DMS 273 (cell line): Measurements from ENCODE around the gene DPM1.

Experiments
- DNase-seq: peaks from one replicate; lab custom pipeline; 2025; ENCODE audit not compliant: unreplicated experiment; lab: John Stamatoyannopoulos, UW

DPM1 gene

DNA sequence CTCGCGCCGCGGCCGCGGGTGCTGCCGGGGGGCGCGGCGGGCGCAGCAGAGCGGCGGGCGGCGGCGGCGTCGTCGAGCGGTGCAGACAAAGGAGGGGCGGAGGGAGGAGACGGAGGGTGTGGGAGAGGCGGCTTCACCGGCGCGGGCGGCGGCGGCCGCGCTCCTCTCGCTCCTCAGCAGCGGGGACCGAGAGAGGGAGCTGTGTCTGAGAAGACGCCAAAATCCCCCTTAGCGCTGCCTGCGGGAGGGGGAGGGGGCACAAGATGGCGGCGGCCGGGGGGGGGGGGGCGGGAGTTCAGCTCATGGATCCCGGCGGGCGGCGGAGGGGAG, 27.4 kb downstream of the DPM1 start:
- DNase-seq: no peak

DNA sequence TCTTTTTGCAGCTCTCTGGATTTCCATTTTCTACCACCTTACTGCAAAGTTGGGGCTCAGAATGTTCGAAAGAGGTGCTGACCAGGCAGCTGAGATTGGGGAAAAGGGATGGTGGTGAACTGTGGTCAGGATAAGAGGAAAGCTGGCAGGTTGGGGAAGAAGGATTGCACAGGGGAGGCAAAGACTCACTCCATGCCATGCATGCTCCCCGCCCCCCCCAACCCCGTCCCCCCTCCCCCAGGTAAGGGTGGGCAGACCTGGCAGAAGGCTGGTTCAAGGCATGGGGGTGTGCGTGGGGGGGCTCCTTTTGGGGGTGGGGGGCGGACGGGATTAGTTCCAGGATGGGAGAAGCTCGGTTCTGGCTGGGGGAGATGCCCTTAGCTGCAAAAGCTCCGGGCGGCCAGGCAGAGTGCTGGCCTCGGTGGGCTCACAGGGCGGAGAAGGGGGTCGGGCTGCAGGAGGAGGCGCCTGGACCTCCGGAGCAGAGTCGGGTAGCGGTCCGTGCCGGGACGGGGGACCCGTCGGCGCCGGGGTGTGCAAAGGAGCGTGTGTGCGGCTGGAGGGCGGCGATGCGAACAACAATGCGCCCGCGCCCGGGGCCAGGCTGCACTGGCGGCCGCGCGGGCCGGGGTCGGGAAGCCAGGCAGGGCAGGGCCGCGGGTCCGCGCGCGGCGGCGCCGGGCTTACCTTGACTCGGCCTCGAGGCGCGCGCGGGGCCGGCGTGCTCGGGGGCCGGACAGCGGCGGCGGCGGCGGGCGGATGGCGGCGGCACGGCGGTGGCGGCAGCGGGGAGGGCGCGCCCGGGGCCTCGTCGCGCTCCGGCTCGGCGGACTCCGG, 28.0 kb downstream of the DPM1 start:
- peak; percentile 66 for DNase-seq

GRCh38 chr20:50929299-50930138, 28.8 kb downstream of the DPM1 start:
- DNase-seq: peak; percentile 98

DNA sequence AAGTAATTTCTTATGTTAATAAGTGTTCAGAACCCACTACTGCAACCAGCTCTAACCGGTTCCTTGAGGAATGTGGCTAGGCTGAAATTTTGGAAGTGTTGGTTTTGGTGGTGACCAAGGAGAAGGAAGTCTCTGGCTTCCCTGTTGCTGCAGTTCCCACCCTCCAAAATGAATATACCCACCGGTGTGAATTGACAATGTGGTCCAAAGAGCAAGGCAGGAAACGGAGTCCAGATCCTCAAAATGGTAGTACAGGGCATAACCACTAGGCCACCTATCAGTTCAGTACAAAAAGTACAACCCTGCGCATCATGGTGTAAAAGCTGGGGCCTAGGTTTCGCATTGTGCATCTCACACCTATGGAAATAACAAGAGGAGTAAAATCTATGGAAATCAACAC, 29.9 kb downstream of the DPM1 start:
- DNase-seq: peak; percentile 7

DNA sequence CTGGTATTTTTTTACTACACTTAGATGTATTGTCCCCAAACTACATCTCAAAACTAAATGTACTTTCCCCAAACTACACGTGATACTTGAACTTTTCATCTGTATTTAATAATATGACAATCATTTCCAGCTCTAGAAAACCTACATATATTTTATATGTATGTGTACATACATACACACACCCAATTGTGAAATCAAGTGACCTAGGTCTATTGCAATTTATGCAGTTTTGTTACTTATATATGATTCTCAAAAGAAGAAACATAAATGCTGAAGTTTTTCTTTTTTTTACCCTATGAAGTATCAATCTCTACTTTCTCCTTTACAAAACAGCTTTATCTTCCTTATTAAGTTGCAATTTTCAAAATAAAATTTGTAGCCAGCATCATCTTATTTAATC, 31.8 kb downstream of the DPM1 start:
- DNase-seq: no peak

DNA sequence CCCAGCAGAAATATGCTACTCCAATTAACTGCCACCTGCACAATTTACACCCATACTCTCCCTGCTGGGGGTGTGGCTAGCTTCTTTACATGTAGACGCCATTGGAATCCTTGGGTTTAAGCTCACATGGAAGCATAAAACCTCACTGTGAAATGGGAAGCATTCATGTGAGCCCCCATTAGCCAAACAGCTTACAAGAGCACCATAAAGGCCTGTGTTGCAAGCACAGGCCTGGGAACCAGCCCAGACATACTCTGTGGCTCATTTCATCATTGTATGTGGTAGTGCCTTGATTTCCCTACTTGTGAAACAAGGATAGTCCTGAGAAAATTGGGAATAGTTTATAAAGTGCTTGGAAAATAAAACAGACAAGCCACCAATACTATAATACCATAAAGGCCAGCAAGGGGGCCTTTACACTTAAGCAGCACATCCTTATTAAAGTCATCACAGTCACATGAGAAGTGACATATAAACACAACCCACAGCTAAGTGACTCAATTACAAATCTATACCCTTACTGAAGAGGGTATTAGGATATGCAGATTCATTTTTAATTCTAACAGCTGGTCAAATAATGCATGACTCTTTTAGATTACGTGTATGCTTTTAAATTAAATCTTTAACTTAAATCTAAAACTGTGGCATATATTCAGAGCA, 33.9 kb downstream of the DPM1 start:
- DNase-seq: no peak

- DNase-seq: no peak
Measured at GRCh38 chr20:50921803-50922501, 36.4 kb downstream of the DPM1 start.

DNA sequence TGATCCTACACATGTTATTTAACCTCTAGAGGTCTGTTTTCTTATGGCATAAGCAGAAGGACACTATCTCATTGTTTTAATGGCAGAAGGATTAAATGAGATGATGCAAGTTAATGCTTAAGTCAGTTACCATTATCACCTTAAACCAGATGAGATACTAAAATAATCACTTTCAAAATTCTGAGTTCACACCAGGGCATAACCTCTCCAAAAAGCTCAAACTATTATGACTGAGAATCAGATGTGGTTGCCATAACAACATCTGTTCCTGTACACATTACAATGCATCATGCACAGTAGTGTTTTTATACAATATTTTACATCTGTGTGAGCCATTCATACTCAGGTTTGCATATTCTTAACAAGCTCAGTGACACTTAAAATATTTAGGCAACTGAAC, 37.3 kb downstream of the DPM1 start:
- peak; percentile 32 for DNase-seq

DNA sequence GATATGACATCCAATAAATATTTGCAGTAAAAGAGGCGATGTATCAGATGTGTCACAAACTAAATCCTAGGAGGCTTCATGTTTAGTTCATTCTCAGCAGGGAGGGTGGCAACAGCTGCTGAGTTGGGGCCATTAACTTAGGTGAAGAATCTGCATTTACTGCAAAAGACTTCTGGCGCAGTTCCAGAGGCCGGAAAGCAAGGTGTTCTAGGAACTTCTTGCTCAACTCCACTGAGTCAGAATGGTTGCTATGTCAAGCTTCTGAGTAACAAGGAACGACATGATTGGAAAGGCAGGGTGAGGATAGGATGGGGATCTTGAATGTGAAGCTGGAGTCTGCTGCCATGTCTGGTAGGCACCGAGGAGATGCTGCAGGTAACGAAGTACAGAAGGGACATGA, 38.8 kb downstream of the DPM1 start:
- DNase-seq: peak; percentile 57

GRCh38 chr20:50918403-50918802, 39.9 kb downstream of the DPM1 start:
- DNase-seq: peak; percentile 32

GRCh38 chr20:50916934-50917333, 41.4 kb downstream of the DPM1 start:
- no peak for DNase-seq

- DNase-seq: peak; percentile 50
Measured at GRCh38 chr20:50916257-50916656, 42.1 kb downstream of the DPM1 start.

DNA sequence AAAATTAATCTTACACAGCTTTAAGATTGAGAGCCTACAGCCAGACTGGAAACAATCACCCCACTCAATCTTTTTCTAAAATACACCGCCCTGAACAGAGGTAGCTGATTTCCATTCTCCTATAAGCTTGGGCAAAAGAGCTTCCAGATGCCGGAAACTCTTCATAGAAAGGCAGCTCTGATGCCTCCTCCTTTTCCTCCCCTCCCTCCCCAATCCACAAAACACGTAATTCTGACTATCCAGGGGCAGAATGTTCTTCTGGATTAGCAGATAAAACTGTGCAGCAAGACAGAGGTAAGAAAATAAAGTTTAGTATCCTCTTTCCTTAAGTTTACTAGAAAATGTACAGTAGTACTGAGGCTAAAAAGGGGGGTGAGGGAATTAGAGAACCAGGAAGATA, 42.9 kb downstream of the DPM1 start:
- DNase-seq: no peak

GRCh38 chr20:50913690-50914375, 44.5 kb downstream of the DPM1 start:
- DNase-seq: peak; percentile 78

DNA sequence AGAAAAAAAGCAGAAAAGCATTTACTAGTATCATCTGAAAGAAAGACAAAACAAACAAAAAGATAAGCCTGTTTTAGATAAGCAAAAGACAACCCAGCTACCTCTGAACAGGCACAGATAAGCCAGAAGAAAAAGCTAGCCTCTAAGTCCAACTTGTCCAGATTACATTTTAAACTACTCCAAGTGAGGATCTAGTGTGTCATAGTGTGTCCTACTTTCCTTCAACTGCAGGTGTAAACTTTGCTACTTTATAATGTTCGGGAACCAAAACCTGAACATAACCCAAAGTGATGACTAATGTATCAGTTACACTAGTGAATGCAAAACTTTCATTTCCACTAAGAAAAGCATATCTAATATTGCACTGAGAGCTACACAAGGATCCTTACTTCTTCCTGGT, 46.6 kb downstream of the DPM1 start:
- no peak for DNase-seq

DNA sequence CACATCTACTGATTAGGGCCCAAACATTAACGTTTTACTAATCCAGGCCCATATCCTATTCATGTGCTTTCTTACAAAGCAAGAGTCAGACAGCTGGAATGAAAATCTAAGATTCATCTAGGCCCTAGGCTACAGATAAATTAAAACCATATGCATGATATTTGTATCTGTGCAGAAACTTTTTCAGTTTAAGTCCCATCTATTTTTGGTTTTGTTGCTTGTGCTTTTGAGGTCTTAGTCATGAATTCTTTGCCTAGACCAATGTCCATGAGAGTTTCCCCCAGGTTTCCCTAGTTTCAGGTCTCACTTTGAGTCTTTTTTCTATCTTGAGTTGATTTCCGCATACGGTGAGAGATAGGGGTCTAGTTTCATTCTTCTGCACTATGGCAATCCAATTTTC, 47.3 kb downstream of the DPM1 start:
- DNase-seq: no peak

- DNase-seq: no peak
Measured at GRCh38 chr20:50909413-50909812, 48.9 kb downstream of the DPM1 start.

- no peak for DNase-seq
Measured at GRCh38 chr20:50904067-50904570, 54.2 kb downstream of the DPM1 start.

DNA sequence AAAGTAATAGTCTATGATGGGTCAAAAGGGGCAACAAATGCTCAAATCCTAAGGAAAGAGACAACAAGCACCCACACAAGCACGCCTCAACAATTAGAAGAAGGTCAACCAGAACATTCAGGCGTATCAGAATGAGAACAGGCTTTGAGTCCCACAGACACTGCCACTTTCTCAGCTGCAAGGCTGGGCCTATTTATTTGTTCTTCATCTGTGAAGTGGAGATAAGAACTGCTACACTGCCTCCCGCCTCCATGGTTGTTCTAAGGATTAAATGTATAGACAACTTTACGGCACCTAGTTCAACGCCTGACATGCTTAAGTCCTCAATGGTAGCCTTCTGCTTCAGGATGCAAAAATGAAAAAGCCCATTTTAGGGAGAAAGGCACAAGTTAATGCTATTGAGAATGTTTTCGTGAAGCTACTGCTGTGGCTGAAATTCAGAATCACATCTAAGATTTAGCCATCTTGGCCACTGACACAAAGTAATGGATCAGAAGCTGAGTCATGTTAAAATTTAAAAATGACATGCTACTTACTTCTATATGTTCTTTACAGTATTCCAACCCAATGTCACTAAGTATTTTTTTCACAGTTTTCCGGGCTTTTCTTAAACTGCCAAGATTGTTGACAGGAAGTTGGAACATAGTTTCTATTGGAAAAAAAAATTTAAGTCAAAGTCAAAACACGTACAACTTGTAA, 54.8 kb downstream of the DPM1 start:
- DNase-seq: no peak

GRCh38 chr20:50901301-50901700, 57.0 kb downstream of the DPM1 start:
- DNase-seq: no peak
